Caco-2 (cell line): ENCODE results near the gene MON1A. TPM values are rescaled to one million over a fixed set of nuclear protein-coding genes. Genes with fewer than 3 reads are reported as not detected.

Source experiments
- BruUV-seq: library from RNA; stranded (reverse); fragments of 400-500 nt; replicated peaks from 2 replicates; lab custom pipeline; 2021; lab: Mats Ljungman, UMichigan
- CTCF ChIA-PET: fragments of 300-600 bp; sonication (Branson Sonifier 250); formaldehyde crosslinking; loops from one replicate; lab custom pipeline; 2022; ENCODE audit warnings: antibody characterized with exemption; lab: Charles Lee
- POLR2A ChIA-PET: fragments of 300-600 bp; sonication (Branson Sonifier 250); formaldehyde crosslinking; loops from one replicate; lab custom pipeline; 2022; ENCODE audit warnings: antibody characterized with exemption; lab: Charles Lee
- DNase-seq, 2 experiments: peaks; one replicate each; pipeline versions ENCODE4 v3.0.0 to v3.0.0-alpha.2; 2020 to 2022
- H3K27me3 ChIP-seq: replicated peaks from 2 replicates; pipeline ENCODE4 v1.6.0; 2011; ENCODE audit warnings: low read length; ENCODE audit not compliant: control insufficient read depth, insufficient read depth
- H3K36me3 ChIP-seq: 2 replicates; pipeline ENCODE4 v1.5.1; 2011; ENCODE audit warnings: low read length; ENCODE audit not compliant: control insufficient read depth, insufficient read depth
- H3K4me1 ChIP-seq: fragments of 250-450 bp; sonication (Bioruptor Pico); 2 replicates; pipeline ENCODE4 v1.5.1; 2020; ENCODE audit warnings: mild to moderate bottlenecking
- H3K4me3 ChIP-seq: 2 replicates; pipeline ENCODE4 v1.5.1; 2011; ENCODE audit warnings: low read depth, mild to moderate bottlenecking, control low read depth, low read length
- H3K9me3 ChIP-seq: fragments of 250-450 bp; sonication (Bioruptor Pico); 2 replicates; pipeline ENCODE4 v1.5.1; 2020; ENCODE audit warnings: mild to moderate bottlenecking, moderate library complexity
- H3K27ac Mint-ChIP-seq: one replicate; pipeline ENCODE4 v1.8.0; 2022; ENCODE audit warnings: mixed read lengths; ENCODE audit not compliant: unreplicated experiment
- H3K27me3 Mint-ChIP-seq: one replicate; pipeline ENCODE4 v1.8.0; 2022; ENCODE audit warnings: mixed read lengths; ENCODE audit not compliant: insufficient read depth, unreplicated experiment
- H3K36me3 Mint-ChIP-seq: one replicate; pipeline ENCODE4 v1.8.0; 2022; ENCODE audit warnings: mild to moderate bottlenecking, mixed read lengths; ENCODE audit not compliant: insufficient read depth, unreplicated experiment
- H3K4me1 Mint-ChIP-seq: one replicate; pipeline ENCODE4 v1.8.0; 2022; ENCODE audit warnings: low read depth, mixed read lengths; ENCODE audit not compliant: unreplicated experiment
- H3K4me3 Mint-ChIP-seq: one replicate; pipeline ENCODE4 v1.8.0; 2022; ENCODE audit warnings: mild to moderate bottlenecking, moderate library complexity, mixed read lengths; ENCODE audit not compliant: unreplicated experiment
- H3K9me3 Mint-ChIP-seq: one replicate; pipeline ENCODE4 v1.8.0; 2022; ENCODE audit warnings: mixed read lengths; ENCODE audit not compliant: unreplicated experiment
- intact Hi-C: fragments of 100-400 bp; cut with micrococcal nuclease; formaldehyde crosslinking; loops from one replicate; pipeline ENCODE4 v1.10.0; 2022; ENCODE audit not compliant: unreplicated experiment
- total RNA-seq: library from RNA; stranded (reverse); gene quantifications from 2 replicates; pipeline ENCODE4 v1.2.3, GENCODE V29; 2022
- TF ChIP-seq, protein P1 (sequence below), 2 experiments: fragments of 200-600 bp in 1 of 2; IDR thresholded peaks; 1 replicate in 1 of 2; 2 replicates in 1 of 2; pipeline versions ENCODE4 v1.5.1 to v1.8.0; 2011 to 2022; ENCODE audit warnings: antibody characterized with exemption in 1 of 2, control low read depth in 1 of 2, inconsistent platforms in 1 of 2, low read depth in 1 of 2, low read length in 1 of 2, mild to moderate bottlenecking in 1 of 2, moderate library complexity in 1 of 2; ENCODE audit not compliant: insufficient read depth in 1 of 2, severe bottlenecking in 1 of 2, unreplicated experiment in 1 of 2

MON1A gene
- total RNA-seq, 1 experiment from 2014 or later = 7.7 TPM

DNA sequence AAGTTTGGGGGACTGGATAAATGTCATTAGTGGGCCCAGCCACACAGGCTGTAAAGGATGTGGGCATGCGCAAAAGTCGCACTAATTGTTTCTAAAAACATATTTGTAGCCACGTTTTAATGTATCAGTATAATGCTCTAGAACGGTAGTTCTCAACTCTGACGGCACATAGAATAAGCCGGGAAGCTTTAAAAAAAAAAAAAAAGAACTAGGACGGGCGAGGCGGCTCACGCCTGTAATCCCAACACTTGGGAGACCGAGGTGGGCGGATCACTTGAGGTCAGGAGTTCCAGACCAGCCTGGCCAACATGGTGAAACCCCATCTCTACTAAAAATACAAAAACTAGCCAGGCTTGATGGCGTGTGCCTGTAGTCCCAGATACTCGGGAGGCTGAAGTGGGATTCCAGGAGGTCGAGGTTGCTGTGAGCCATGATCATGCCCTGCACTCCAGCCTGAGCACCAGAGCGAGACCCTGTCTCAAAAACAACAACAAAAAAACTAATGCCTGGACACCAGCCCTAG lies 618 bp upstream of the MON1A start:
- TF ChIP-seq, protein P1, sequence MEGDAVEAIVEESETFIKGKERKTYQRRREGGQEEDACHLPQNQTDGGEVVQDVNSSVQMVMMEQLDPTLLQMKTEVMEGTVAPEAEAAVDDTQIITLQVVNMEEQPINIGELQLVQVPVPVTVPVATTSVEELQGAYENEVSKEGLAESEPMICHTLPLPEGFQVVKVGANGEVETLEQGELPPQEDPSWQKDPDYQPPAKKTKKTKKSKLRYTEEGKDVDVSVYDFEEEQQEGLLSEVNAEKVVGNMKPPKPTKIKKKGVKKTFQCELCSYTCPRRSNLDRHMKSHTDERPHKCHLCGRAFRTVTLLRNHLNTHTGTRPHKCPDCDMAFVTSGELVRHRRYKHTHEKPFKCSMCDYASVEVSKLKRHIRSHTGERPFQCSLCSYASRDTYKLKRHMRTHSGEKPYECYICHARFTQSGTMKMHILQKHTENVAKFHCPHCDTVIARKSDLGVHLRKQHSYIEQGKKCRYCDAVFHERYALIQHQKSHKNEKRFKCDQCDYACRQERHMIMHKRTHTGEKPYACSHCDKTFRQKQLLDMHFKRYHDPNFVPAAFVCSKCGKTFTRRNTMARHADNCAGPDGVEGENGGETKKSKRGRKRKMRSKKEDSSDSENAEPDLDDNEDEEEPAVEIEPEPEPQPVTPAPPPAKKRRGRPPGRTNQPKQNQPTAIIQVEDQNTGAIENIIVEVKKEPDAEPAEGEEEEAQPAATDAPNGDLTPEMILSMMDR (IDR thresholded peaks at IDR 0.05; ENCODE audit: insufficient read depth in 1 of 2, low read depth in 1 of 2, low read length in 1 of 2, severe bottlenecking in 1 of 2, unreplicated experiment in 1 of 2) = no peak
- peaks cover 8% of the 10 kb centered on the region for H3K4me1 Mint-ChIP-seq
- ChIA-PET POLR2A (interaction anchor here (0.6 to 1.4 kb wide), 7 partner anchors 10 to 257 kb away, joined by 3 to 41 read pairs (median 4); partner anchors contain the start of gene RBM6), CTCF (interaction anchor here (0.6 to 1.7 kb wide), 12 partner anchors 10 to 390 kb away, joined by 3 to 14 read pairs (median 4); partner anchors contain the start of genes INKA1, RBM6 and TRAIP)
- H3K36me3 Mint-ChIP-seq = peaks cover 5% of the 10 kb centered on the region
- Histone ChIP-seq H3K4me1 (peaks cover 21% of the 10 kb centered on the region), H3K4me3 (peak overlapping the region; percentile 60), H3K36me3 (no peaks in the 10 kb centered on the region), H3K9me3 (no peaks in the 10 kb centered on the region), H3K27me3 (no peaks in the 10 kb centered on the region)
- no peak for DNase-seq
- peak overlapping the region; percentile 94 for H3K27ac Mint-ChIP-seq
- no peaks in the 10 kb centered on the region for H3K9me3 Mint-ChIP-seq
- TSS peak; percentile 76 for BruUV-seq
- H3K27me3 Mint-ChIP-seq = no peaks in the 10 kb centered on the region
- intact Hi-C loops = no loop called here
- peak overlapping the region; percentile 97 for H3K4me3 Mint-ChIP-seq

DNA sequence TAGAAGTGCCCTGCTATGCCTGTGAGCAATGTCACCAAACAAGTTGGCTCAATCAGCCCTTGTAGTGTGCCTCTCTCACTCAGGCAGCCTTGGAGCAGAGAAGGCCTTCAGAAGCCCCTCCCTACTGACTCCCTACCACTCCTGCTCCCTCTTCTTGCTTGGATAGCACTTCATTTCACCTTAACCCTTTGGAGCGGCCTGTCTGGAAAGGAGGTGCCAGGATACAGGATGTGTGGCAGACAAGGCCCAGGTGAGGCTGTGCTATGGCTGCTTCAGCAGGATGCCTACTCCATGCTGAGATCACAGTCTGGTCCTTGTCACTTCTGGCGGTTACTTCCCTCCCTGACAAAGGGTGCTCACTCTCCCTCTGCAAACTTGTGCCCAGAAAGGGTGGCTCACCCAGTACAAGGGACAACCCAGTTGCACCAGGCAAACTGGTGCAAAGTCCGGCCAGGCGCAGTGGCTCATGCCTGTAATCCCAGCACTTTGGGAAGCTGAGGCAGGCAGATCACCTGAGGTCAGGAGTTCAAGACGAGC lies 1.1 kb downstream of the MON1A start:
- H3K27ac Mint-ChIP-seq = peak overlapping the region; percentile 94
- CTCF ChIA-PET = interaction anchor here (1.7 kb wide), 2 partner anchors 16 to 126 kb away, joined by 7 to 14 read pairs; partner anchors contain the start of gene INKA1
- DNase-seq = no peak
- H3K27me3 ChIP-seq = no peaks in the 10 kb centered on the region
- H3K27me3 Mint-ChIP-seq = no peaks in the 10 kb centered on the region
- TF ChIP-seq, protein P1 (IDR thresholded peaks at IDR 0.05; ENCODE audit: insufficient read depth in 1 of 2, low read depth in 1 of 2, low read length in 1 of 2, severe bottlenecking in 1 of 2, unreplicated experiment in 1 of 2) = no peak
- H3K36me3 ChIP-seq = no peaks in the 10 kb centered on the region
- H3K4me3 Mint-ChIP-seq = peak overlapping the region; percentile 97
- POLR2A ChIA-PET = interaction anchor here (1.3 kb wide), 1 partner anchor 13 kb away, joined by 14 read pairs; no protein-coding TSS in a partner anchor
- peaks cover 5% of the 10 kb centered on the region for H3K36me3 Mint-ChIP-seq
- intact Hi-C loops = loop anchor here (1.0 kb wide), 3 partner anchors 12 to 72 kb away; partner anchors contain the start of genes RBM6 and TRAIP
- peaks cover 21% of the 10 kb centered on the region for H3K4me1 ChIP-seq
- H3K4me3 ChIP-seq = peak overlapping the region; percentile 1; the same call in 1 of the 2 replicates
- H3K9me3 ChIP-seq = no peaks in the 10 kb centered on the region
- no peaks in the 10 kb centered on the region for H3K9me3 Mint-ChIP-seq
- no TSS peak for BruUV-seq
- peaks cover 8% of the 10 kb centered on the region for H3K4me1 Mint-ChIP-seq

DNA sequence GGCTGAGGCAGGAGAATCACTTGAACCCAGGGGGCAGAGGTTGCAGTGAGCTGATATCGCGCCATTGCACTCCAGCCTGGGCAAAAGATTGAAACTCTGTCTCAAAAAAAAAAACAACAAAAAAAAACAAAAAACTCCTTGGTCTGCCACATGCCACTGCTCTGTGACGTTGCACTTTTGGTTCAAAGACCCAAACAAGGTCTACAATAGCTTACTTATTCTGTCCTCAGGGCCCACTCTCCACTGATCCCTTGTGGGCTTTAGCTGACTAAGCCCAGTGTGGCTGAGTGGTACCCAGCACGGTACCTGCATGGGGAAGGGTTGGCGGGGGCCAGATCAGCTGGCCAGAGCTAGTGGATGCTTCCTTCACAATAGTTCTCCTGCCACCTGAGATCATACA lies 1.8 kb downstream of the MON1A start:
- H3K27me3 ChIP-seq = no peaks in the 10 kb centered on the region
- Mint-ChIP-seq H3K4me3 (no peak overlapping the region), H3K27me3 (no peaks in the 10 kb centered on the region), H3K9me3 (no peaks in the 10 kb centered on the region), H3K4me1 (peaks cover 8% of the 10 kb centered on the region), H3K36me3 (peaks cover 5% of the 10 kb centered on the region), H3K27ac (no peak overlapping the region)
- no peaks in the 10 kb centered on the region for H3K9me3 ChIP-seq
- TF ChIP-seq, protein P1 (IDR thresholded peaks at IDR 0.05; ENCODE audit: insufficient read depth in 1 of 2, low read depth in 1 of 2, low read length in 1 of 2, severe bottlenecking in 1 of 2, unreplicated experiment in 1 of 2) = no peak
- BruUV-seq = no TSS peak
- ChIA-PET CTCF (no interaction called here), POLR2A (no interaction called here)
- H3K4me1 ChIP-seq = peaks cover 21% of the 10 kb centered on the region
- H3K4me3 ChIP-seq = no peak overlapping the region
- intact Hi-C loops = no loop called here
- no peak for DNase-seq
- H3K36me3 ChIP-seq = no peaks in the 10 kb centered on the region
